HG03575 (cell line): ENCODE measurements around the gene CHI3L1.

Experiments
- ATAC-seq: cut with Tn5 transposase; IDR thresholded peaks from one replicate; pipeline ENCODE4 v1.9.1; 2021; ENCODE audit not compliant: unreplicated experiment, insufficient number of reproducible peaks, low FRiP score; ENCODE audit errors: extremely low read depth

The CHI3L1 gene

DNA sequence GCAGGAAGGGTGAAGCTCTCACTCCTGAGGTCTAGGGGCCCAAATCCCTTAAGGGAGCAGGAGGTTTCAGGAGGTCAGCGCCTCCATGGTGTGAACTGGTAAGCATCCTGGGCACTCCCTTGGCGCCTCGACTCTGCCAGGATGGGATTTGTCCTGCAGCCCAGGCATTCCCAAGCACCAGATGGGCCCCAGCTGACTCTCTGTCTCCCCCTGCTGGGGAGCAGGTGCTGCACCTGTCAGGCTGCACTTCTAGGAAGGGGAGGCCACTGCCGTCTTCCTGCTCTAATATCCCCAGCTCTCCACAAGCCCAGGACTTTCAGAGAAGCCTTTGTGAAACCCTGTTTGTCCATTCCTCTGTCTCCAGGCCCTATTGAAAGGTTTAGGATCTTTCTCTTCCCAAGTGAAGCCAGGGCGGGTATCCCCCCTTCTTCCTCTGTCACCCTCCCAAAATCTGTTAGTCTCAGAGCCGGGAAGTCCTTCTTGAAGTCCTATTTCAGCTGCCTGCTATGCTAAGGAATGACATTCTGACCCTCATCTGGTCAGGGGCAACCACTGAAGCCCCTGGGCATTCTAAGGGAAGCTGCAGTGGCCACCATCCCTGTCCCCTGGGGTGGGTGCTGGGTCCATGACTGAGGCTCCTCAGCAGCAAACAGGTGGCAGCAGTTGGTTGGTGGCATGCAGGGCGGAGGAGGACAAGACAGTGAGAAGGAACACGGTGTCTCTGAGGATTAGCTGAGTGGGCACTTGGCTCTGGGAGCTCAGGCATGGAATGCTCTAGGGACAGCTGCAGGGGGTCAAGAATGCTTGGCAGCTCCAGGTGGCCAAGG lies 14.1 kb downstream of the CHI3L1 start:
- ATAC-seq: no peak

DNA sequence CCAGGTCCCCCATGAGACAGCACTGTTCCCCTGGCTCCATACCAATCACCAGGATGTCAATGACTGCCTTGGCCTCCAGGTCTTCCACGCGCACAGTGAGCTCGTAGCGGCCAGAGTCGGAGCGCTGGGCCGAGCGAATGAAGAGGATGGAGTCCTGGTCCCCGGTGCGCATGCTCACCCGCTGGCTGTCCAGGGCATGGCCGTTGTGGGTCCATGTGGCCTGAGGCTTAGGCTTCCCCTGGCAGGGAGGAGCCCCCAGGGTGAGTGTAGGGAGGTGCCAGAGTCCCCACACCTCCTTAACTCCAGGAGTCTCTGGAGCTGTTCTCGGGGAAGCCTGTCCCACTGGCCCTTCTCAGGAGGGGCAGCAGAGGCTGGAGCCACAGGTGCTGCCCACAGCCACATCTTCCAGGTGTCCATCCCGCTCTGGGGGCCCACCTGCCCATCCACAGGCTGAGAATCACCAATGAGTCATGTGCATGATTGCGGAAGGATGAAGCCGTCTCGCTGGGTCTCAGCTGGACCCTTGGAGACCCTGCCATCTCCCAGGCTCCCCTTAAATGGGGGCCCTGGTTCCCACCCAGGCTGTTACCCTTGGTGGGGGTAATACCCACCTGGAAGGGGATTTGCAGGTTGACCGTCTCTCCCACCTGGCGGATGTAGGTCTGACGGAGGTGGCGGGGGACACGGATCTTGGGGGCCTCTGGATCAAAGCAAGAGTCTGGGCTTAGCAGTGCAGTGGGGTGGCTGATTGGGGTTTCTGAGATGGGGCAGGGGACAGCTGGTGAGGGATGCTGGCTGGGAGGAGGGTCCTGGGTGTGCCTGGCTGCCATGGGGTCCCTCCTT lies 14.9 kb downstream of the CHI3L1 start:
- no peak for ATAC-seq

DNA sequence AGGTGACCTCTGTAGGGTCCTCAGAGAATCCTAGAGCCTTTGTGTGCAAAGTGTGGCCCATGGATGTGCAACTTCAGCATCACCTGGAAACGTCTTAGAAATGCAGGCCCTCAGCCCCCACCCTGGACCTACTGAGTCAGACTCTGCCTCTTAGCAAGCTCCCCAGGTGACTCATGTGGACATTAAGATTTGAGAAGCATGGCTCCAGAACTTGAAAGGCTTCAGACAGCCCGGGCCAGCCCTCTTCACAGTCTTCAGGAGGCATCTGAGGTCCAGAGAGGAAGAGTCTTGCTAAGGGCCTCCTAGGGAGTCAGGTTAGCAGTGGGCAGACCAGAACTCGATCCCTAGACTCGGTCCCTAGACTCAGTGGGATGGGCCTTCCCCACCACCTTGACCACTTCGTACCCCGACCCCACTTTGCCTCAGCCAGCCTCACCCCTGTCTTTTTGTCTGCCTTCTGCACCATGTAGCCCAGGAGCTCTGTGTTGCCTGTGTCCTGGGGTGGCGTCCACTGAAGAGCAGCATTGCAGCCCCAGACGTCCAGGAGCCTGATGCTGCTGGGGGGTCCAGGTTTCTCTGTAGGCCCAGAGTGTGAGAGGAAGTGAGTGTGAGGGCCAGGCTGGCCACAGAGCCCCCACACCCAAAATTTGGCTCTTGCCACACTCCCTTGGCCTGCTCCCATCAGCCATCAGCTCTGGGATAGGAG lies 15.7 kb downstream of the CHI3L1 start:
- ATAC-seq: no peak

DNA sequence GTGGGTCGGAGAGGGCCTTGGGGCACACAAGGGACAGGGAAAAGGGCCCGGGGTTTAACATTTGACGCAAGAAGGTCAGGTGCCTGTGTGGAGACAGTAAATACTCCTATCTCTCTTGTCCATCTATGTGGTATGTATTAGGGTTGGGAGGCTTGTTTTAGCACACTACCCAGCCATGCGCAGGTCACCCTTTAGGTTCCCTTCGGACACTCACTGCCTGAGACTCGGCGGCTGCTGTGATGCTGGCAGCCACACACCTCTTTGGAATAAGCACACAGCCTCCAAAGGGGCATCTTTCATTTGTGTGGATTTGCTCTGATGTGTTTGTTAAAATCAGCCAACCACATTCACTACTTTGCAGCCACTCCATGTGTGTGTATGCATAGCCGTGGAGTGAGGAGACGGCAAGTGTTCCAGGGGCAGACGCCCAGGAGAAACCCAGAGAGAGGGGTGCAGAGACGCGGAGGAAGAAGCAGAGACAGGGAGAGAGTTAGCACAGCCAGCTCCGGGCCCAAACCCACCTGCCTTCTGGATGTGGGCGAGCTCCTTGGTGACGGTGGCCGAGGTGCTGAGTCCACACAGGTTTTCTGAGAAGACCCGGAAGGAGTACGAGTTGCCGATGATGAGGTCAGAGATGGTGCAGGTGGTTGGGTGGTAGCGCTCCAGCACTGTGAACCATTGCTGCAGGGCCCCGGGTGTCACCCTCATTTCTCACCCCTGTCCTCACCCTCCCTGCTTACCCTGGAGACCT lies 16.6 kb downstream of the CHI3L1 start:
- ATAC-seq: no peak

DNA sequence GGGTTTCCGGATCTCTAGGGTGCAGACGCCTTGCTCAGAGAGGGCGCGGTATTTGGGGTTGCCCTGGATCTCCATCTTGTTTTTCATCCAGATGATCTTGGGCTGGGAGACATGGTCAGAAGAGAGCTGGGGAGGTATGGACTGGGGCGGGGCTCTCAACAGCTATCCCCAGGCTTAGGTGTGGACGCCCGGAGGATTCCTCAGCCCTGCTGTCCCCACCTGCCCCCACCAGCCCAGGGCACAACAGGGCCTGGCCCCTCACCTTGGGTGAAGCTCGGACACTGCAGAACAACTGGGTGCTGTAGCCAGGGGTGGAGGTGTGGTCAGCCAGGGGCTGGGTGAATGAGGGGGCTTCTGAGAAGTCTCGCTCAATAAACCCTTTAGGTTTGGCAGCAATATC lies 17.5 kb downstream of the CHI3L1 start:
- no peak for ATAC-seq

DNA sequence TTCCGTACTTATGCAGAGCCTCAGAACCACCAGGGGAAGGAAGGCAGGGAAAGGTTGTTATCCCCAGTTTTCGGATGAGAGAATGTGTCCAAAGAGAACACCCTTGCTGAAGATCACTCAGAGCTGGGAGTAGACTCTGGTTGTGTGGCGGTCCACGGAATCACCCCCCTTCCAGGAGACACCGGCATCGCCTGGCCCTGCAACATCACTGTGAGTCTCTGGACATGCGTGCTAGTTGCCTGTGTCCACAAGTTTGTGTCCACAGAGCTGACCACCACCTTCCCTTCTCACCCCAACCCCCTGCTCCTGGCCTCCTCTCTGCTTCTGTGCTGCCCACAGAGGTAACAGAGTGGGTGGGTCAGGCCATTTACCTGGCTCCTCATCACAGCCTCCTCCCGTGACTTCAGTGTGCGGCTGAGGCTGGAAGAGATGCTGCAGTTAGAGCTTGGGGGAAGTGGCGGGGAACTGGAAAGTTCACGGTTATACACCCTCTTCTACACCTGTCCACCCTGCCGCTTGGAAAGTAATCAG lies 18.2 kb downstream of the CHI3L1 start:
- no peak for ATAC-seq

DNA sequence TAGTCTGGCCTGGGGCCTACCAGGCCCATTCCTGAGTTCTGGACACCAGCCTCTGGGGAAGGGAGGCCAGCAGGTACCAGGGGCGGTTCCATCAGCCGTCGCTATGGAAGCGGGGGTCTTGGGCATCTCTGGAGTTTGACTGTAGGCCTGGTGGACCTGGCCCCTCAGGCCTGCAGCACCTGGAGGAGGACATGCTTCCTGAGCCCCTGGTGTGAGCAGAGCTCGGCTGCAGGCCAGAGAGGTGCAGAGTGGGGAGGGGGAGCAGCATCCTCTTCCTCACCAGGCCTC lies 18.6 kb downstream of the CHI3L1 start:
- no peak for ATAC-seq

DNA sequence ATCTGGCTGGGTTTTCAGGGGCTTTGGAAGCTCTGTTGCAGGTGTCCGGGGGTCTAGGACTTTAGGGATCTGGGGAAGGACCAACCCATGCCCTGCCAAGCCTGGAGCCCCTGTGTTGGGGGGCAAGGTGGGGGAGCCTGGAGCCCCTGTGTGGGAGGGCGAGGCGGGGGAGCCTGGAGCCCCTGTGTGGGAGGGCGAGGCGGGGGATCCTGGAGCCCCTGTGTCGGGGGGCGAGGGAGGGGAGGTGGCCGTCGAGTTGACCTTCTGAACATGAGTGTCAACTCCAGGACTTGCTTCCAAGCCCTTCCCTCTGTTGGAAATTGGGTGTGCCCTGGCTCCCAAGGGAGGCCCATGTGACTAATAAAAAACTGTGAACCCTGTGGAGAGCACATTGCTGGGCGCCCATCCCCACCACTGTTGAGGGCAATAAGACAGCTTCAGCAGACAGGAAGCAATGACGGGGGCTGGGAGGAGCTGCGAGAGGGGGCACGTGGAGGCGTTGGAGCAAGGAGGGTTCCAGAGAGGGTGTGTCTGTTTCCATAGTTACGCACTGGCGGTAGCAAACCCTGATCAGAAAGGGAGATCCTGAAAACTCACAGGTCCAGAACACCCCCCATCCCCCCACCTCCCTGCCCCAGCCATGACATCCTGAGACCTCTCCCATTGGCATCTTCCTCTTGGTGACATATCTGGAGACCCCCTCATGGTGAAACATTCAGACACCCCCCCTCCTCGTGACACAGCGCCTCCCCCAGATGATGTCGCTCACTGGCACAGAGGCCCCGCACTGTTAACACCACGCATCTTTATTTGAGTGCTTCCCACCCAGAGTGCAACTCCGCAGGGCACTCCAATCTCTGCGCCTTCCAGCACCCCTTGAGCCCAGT lies 19.2 kb downstream of the CHI3L1 start:
- ATAC-seq: no peak

DNA sequence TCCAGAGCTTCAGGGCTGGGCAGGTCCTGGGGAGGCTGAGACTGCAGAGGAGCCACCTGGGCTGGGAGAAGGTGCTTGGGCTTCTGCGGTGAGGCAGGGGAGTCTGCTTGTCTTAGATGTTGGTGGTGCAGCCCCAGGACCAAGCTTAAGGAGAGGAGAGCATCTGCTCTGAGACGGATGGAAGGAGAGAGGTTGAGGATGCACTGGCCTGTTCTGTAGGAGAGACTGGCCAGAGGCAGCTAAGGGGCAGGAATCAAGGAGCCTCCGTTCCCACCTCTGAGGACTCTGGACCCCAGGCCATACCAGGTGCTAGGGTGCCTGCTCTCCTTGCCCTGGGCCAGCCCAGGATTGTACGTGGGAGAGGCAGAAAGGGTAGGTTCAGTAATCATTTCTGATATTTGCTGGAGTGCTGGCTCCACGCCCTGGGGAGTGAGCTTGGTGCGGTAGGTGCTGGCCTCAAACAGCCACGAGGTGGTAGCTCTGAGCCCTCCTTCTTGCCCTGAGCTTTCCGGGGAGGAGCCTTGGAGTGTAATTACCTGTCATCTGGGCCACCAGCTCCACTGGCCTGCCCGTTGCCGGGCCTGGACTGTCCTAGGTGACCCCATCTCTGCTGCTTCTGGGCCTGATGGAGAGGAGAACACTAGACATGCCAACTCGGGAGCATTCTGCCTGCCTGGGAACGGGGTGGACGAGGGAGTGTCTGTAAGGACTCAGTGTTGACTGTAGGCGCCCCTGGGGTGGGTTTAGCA lies 20.1 kb downstream of the CHI3L1 start:
- no peak for ATAC-seq

DNA sequence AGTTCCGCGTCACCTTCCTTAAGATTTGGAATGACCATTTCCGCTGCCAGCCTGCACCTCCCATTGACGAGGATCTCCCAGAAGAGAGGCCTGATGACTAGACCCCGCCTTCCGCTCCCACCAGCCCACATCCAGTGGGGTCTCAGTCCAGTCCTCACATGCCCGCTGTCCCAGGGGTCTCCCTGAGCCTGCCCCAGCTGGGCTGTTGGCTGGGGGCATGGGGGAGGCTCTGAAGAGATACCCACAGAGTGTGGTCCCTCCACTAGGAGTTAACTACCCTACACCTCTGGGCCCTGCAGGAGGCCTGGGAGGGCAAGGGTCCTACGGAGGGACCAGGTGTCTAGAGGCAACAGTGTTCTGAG lies 20.7 kb downstream of the CHI3L1 start:
- no peak for ATAC-seq

DNA sequence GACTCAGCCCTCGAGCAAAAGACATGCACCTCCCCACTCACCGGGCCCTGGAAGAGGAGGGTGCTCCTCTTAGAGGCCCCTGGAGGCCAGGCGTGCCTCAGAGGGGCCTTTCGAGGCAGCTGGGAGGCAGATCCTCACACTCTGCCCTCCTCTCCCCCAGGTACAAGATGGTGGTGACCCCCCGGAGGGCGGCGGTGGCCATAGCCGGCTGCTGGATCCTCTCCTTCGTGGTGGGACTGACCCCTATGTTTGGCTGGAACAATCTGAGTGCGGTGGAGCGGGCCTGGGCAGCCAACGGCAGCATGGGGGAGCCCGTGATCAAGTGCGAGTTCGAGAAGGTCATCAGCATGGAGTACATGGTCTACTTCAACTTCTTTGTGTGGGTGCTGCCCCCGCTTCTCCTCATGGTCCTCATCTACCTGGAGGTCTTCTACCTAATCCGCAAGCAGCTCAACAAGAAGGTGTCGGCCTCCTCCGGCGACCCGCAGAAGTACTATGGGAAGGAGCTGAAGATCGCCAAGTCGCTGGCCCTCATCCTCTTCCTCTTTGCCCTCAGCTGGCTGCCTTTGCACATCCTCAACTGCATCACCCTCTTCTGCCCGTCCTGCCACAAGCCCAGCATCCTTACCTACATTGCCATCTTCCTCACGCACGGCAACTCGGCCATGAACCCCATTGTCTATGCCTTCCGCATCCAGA lies 21.3 kb downstream of the CHI3L1 start:
- ATAC-seq: no peak

DNA sequence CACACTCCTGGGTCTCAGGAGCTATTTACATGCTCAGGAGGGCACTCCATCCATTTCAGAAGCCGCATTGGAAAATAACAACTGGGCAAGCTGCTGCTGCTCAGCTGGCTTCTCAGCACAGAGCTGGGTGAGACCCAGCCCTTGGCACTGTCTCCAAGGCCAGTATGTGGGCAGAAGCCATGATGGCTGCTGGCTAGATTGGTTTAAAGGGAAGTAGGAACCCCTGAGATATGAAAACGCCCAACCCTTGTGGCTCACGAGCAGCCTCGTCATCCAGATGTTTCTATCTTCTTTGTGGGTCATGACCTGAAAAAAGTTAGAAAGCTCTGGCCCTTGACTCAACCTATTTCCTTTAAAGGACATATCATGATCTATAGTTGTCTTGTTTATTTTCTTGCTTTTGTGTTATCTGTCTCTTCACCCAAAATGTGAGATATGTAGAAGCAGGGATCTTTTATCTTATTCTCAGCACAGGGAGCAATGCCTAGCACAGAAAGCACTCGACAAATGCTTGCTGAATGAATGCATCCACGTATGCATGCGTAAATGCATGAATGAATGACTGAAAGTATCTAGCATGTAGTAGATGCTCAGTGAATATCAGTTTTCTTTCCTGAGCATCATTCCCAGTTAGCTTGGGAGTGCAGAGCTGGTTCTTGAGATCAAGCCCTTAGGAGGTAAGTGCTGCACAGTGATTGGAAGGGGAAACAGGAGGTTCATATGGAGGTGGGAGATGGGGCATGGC lies 22.4 kb downstream of the CHI3L1 start:
- no peak for ATAC-seq

DNA sequence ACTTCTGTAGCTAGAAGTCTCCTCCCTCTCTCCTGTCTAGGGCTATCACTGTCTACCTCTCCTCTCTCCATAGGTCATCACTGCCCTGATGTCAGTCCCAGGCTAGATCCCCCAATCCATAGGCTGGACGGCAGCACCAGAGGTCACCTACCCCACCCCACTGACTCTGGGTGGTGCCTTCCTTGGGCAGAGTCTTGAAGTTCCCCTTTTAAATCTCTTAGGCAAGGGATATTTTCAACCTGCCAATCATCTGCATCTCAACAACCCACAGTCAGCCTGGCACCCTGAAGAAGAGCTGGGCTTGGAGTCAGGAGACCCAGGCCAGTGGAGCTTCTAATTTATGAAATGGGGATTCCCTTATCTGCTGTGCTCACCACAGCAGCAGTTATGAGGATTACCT lies 24.1 kb downstream of the CHI3L1 start:
- no peak for ATAC-seq

DNA sequence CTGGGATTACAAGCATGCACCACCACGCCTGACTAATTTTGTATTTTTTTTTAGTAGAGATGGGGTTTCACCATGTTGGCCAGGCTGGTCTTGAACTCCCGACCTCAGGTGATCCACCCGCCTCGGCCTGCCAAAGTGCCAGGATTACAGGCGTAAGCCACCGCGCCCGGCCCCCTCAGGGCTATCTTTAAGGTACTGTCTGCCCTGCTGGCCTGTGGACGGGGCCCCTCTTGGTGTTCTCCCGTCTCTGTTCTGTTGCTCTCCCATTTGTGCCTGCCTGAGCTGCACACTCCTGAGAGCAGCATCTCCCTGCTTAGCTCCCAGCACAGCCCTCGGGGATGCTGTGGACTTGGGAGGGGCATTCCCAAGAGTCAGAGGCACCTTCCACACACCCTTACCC lies 24.8 kb downstream of the CHI3L1 start:
- ATAC-seq: no peak

DNA sequence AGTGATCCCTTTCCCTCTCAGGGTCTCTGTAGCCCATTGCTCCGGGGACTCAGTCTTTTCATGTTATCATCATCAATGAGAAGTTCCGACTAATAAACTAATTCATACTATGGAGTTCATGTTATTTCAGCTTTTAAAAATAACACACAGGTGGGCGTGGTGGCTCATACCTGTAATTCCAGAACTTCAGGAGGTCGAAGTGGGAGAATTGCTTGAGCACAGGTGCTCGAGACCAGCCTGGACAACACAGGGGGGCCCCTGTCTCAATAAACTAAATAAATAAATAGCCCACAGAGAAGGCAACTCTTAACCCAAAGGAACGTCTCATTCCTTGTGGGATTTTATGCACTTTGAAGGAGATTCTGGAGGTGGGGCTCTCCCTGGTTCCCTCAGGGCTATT lies 25.3 kb downstream of the CHI3L1 start:
- no peak for ATAC-seq

DNA sequence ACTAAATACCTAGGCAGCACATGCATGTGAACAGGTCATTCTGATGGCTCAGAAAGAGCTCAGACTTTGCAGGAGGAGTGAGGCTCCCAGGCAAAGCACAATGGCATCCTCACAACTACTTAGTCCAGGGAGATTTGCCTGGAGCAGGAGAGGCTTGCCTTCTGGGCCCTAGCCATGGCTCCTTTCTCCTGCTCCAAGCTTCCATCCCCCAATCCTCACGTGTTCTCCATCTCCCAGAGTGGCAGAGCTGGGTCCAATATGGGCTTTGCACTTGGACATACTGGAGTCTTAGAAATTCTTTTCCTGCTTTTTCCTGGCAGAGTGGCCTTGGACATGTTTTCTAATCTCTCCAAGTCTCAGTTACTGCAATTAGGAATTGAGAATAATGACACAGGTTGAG lies 26.7 kb downstream of the CHI3L1 start:
- no peak for ATAC-seq
